Stimulated activated naive CD8-positive, alpha-beta T cell treated with anti-CD3 and anti-CD28 coated beads, Interleukin-15, Interleukin-2, amounts not matched to agents 100 U/mL and 50 U/mL, for 24 hours (primary cell): ENCODE data around the gene LAMC2.
A peak's percentile ranks its signal among the peaks of the same experiment; 100 is the strongest.

Experiments
- ATAC-seq: fragments of 150-1000 bp; cut with Tn5 transposase; one replicate; pipeline ENCODE4 v1.10.0; 2021
- DNase-seq: peaks from one replicate; pipeline ENCODE4 v3.0.0; 2021

LAMC2 gene

DNA sequence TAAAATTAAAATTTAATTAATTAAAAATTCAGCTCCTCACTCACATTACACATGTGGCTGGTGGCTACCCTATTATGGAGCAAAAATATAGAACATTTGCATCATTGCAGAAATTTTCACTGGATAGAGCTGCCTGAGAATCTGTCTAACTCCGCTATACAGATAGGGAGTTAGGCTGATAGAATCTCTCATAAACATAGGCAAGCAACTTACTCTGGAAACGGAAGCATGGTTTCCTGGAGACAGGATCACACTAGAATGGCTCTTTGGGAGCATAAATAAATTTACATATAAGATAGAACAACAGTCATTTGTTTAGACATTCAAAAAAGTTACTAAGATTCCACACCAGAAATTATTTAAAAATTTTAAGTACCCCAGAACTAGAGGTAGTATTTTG, 12.2 kb upstream of the LAMC2 start:
- DNase-seq = no peak
- no peak for ATAC-seq

DNA sequence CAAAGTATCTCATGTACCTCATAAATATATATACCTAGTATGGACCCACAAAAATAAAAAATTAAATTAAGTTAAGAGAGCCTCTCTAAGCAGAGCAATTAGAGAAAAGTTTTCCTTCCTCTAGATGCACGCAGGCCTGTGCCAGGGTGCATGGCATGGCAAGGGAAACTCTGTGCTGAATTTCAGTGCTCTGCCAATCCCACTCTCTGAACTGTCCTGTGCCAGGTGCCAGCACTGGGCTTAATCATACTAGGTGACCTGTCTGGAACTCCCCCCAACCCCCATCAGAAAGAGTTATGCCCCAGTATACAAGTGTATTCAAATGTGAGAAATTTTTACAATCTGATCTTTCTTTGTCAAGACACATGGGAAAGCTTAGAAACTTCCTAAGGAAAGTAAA, 10.4 kb upstream of the LAMC2 start:
- ATAC-seq (no peak), DNase-seq (no peak)

DNA sequence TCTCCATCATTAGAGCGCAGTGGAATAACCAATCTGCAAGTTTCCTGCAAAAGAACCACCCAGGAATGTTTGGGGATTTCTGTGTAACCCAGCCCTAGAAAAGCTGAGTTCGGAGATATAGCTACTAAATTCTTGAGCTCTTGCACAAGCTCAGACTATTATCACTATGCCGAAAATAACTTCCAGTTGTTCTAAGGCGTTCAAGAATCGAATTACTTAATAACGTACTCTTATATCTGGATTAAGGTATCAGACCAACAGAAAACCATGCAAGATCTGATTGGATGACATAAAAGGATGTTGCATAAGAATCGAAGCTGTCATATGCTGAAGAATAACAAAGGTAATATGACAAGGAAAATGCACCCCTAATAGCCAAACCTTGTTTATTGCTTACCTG, 7.5 kb upstream of the LAMC2 start:
- ATAC-seq (no peak), DNase-seq (no peak)

DNA sequence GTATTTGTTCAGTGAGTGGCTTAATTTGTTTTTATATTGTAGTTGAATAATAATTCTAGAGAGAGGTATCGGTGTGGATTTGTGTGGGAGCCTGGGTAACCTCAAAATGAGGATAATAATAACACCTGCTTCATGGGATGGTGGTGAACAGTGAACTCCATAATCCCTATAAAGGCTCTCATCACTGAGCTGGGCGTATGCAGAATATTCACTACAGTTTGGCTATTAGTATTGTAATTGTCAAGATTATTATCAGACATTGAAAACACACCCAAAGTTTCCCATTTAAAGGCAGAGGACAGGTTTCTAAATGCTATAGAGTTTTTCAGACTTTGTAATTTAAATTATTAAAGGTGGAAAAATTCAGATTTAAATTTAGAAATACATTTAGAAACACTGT, 7.0 kb upstream of the LAMC2 start:
- ATAC-seq (no peak), DNase-seq (no peak)

DNA sequence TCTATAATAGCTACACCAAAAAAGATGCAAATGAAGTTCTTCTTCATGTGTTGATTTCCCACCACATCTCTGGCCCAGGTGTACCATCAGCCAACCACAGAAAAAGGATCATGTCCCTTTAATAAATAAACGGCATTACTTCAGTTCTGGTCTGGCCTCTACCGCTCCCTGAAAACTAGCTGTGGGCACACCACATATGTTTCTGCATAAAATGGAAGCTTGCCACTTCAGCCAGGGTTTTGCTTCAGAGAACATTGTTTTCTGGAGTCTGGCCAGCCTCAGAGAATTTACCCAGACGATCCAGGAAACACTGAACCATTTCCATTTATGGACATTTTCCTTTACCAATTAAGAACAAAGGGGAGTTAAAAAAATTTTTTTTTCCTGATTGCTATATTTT, 5.8 kb upstream of the LAMC2 start:
- ATAC-seq (no peak), DNase-seq (no peak)

DNA sequence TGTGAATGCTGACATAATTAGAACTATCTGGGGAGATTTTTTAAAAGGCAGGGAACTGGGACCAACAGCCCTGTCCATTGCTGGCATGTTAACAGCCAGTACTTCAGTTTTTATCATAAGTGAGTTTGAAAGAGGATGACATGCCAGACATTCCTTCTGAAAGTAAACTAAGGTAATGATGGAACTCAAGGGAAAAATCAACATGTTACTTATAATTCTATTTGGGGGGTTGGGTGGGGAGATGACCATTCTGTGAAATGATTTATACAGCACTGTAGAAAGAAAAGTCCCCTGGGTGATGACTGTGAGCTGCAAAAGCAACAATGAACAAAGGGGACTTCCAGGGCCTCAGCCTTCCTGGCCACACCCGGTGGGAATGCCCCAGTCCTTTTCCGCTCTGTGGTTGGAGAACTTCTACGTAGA, 5.4 kb upstream of the LAMC2 start:
- ATAC-seq (peak; percentile 66), DNase-seq (peak; percentile 15)

DNA sequence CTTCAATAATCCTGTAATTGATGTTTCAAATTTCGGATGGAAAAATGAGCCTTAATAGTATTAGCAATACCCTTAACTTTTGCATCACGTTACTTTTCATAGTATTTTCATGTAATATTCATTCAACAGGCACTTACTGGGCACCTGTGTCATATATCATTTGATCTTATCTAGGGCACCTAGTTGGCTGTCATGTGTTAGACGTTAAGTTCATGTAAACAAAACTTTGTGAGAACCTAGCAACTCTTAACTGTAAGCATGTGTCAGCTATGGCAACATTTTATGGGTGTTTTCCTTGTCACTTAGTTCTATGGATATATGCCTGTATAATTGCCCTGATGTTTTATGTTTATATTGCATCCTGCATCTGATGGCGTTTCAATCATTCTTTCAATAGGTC, 777 bp downstream of the LAMC2 start:
- ATAC-seq (no peak), DNase-seq (no peak)

DNA sequence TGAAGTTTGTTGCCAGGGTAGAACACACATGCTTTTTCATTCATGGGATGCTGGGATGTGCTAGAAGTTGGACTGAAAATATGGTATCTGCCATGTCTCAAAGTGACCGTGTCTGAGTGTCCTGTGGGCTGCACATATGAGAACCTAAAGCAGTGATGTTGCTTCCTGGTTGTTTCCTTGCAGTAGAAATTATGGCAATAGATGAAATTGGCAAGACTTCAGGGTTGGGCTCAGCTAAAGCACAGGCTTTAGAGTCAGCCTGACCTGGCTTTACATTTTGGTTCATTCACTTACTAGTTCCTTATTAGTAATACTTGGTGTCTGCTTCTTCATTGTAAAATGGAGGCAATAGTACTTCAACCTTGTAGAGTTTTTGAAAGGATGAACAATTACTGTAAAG, 2.2 kb downstream of the LAMC2 start:
- ATAC-seq = no peak
- DNase-seq = no peak

DNA sequence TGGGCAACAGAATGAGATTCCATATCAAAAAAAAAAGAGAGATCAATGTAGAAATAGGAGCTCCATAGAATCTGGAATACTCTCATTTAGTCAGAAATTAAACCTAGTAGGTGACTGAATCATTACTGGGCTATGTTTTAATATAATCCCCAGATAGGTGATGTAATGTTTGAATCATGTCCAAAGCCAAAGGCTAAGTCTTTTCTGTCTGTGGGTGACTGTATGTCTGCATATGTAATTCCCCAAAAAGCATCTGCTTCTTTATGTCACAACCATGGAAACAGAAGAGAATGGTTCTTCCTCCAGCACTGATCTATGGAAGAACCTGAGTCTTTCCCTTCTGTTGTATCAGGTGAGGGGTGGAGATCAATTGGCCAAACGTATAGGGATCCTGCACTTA, 5.8 kb downstream of the LAMC2 start:
- ATAC-seq = no peak
- no peak for DNase-seq

DNA sequence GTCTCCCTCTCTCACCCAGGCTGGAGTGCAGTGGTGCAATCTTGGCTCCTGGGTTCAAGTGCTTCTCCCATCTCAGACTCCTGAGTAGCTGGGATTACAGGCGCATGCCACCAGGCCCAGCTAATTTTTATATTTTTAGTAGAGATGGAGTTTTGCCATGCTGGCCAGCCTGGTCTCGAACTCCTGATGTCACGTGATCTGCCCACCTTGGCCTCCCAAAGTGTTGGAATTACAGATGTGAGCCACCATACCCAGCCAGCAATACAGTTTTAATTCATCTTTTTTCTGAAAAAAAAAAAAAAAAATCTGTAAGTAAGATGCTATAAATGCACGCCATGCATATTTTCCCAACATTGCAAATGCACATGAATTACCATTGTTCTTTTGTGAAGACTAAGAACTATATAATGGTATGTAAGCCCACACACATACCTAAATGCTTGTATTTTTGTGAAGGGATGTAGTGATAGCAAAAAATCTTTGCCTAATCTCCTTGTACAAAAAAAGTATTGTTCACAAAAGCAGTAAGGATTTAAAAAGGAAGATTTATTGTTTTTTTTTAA, 8.0 kb downstream of the LAMC2 start:
- DNase-seq (no peak), ATAC-seq (no peak)

DNA sequence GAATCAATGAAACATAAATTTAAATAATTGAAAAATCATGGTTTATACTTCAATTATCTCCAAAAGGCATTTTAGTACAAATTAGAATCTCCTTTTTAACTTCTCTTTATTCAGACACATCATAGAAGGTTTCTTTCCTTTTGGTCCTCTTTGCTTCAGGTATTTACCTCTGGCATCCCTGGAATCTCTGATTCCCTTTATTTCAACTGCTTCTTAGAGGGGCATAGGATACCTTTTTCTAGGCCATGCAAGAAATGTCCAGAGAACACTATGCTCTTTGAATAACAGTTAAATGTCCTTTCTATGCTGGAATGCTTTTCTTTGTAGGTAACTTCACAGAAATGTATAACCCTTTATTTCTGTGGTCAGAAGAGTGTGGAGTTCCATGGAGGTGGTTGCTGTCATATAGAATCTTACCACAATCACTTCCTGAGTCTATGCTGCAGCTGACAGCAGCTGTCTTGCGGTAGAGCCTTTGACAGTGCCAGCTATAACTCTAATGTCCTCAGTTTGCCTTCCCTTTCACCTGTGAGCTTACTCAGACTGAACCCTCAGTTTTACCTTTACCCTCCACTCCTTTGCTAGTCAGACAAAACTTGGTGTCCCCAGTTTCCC, 8.6 kb downstream of the LAMC2 start:
- peak; percentile 79 for ATAC-seq
- no peak for DNase-seq

DNA sequence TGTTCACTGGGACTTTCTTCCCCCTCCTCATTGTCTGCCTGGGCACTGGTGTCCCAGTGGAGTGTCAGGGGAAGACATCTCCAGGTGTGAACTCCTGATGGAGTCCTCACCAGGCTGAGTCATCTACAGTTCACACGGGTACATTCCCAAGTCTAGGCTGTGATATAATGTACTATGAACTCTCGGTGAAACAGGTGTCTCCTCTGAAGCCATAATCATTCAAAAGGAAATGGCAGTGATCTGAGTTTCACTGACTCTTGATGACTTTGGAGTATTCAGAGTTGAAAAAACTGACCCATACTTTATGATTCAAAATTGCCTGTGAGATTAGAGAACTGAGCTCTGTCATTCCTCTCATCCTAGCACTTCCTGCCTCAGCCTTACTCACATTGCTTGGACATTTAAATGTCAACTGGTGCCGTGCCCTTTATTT, 9.1 kb downstream of the LAMC2 start:
- ATAC-seq (peak; percentile 59), DNase-seq (no peak)

DNA sequence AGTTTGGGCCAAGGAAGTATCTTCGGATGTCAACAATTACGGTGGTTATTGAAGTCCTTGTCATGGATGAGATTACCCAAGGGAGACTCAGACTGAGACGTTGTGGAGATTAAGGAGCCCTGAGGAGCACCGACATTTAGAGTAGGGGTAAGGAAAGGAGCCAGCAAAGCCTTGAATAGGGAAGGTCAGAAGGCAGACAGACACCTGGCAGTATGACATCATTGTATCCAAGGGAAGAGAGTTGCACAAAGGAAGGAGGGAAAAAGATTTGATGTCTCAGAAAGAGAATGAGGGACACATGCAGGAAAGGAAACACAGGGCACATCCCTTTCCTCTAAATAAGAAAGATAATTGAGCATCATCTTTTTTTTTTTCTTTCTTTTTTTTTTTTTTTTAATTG, 11.7 kb downstream of the LAMC2 start:
- no peak for ATAC-seq
- DNase-seq = no peak

DNA sequence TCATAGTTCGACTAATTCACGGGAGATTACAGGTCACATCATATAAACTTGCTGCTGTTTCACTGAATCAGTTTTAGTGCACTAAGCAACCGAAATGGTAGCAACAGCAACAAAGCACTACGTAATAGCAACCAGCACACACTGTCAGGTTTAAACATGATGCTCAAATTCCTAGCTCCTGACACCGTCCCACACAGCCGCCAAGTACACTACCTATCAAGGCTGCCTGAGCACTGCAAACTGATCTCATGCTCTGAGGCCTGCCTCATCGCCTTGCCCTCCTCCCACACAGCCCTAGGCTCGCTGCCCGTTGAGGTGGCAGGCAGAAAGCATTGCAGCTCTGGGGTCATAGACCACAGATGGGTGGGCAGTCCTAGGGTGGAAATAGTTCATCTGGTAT, 12.4 kb downstream of the LAMC2 start:
- DNase-seq (peak; percentile 14), ATAC-seq (peak; percentile 35)

DNA sequence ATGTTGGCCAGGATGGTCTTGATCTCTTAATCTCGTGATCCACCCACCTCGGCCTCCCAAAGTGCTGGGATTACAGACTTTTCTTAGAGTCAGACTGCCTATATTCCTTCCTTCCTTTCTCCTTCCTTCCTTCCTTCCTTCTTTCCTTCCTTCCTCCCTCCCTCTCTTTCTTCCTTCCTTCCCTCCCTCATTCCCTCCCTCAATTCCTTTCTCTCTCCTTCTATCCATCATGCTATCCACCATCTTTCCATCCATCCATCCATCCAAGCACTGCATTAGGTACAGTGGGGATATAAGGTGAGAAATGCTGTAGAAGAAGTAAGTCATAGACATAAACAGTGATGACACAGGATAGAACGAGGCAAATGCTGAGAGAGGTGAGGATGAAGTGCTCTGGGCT, 13.2 kb downstream of the LAMC2 start:
- ATAC-seq (no peak), DNase-seq (no peak)

DNA sequence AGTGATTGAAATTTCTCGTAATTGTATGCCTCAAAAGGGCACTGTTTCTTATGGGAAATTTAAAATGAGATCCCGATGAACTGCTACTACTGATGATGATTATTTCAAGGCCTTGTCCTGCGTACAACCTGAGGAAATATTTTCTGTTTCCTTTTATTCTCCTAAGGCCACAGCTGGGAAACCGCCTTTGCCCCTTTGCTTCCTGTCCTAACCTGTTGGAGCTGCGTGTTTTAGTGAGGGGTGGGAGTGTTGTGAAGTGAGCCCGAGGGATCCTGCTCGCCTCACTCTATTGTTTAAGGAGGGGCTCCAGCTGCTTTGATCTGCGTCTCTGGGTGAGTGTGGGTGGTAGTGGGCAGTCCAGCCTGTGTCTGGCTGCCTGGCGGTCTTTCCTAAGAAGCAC, 14.4 kb downstream of the LAMC2 start:
- ATAC-seq (no peak), DNase-seq (no peak)

DNA sequence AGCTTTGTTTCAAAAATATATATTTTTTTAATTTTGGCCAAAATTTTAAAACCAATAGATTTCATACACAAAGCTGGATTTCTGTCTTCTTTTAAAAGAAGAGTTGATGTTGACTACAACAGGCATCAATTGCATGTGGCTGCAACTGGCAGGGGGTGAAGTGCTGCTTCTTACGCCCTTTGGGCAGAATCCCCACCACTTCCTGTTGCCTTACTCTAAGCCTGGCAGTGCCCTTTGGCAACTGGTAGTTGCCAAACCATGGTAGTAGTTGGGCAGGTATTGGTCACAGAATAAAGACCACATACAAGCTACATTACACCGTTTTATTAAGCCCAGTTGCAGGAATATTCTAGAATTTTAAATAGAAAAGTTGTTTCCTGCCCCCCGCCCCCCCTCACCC, 17.0 kb downstream of the LAMC2 start:
- no peak for ATAC-seq
- DNase-seq = no peak

DNA sequence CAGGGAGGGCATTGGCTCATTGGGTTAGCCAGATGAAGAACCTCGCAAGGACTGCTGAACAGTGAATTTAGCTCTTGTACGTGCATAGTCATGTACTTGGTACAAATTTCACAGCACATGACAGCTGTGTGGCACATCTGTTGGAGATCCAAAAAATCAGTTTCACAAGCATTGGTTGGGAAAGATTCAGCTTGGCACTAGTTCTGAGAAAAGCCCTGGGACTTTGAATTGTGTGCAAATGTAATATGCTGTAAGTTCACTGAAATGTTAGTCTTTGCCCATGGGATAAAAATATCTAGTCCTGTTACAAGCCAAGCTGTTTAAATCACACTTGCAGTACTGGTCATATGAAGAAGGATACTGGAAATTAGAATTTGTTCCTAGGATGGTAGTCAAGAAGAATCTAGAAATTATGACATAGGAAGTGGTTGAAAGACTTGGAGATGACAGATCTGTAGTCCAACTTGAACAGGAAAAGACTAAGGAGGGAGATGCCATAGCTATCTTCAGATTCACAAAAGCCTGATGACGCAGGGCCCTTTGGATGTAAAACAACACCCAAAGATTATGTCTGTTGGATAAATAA, 19.2 kb downstream of the LAMC2 start:
- DNase-seq = no peak
- ATAC-seq = no peak

DNA sequence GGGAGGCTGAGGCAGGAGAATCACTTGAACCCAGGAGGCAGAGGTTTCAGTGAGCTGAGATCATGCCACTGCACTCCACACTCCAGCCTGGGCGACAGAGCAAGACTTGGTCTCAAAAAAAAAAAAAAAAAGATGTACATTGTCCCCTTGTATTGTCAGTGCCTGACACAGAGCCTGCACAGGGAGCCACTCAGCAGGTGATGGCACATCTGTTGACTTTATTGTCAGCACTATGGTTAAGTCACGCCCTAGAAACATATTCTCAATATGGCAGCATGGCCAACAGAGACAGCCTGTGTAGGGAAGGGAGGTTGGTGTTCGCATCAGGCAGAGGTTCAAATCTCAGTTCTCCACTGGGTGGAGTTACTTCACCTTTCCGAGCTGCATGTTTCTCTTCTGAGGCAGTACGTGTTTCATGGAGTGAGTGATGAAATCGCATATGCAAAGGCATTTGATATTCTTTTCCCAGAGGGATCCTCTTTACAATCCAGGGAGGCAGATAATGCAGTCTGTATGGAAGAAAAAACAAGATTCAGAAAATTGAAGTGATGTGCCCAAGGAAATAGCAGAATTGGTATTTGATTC, 20.6 kb downstream of the LAMC2 start:
- DNase-seq = no peak

DNA sequence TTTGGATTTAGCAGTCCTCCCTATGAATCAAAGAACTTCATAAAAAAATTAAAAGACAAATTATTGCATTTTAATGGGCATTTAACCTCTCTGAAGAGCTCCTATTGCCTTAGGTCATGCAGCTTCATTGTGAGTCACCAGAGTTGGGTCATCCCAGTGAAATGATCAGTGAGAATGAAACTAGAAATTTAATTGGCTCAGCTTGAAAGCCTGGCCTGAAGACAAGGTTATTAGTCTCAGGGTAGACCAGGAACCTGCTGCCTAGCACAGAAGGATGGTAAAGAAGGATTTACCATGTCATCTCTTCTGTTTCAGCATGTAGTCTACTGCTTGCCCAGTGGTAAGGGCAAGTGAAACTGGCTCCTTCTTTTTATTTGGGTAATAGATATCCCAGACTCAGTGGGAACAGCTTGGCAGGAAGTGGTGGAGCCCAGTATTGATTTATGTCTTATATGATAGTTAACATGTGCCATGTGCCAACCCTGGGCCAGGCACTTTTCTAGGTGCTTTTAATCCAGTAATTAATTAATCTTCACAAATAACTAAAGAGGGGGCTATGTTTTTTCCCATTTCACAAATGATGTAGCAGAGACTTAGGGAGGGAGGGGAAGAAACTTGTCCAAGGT, 23.6 kb downstream of the LAMC2 start:
- DNase-seq (no peak), ATAC-seq (peak; percentile 86)

More for the DNA sequence above, 20.6 kb downstream of the LAMC2 start:
- no peak for ATAC-seq

DNA sequence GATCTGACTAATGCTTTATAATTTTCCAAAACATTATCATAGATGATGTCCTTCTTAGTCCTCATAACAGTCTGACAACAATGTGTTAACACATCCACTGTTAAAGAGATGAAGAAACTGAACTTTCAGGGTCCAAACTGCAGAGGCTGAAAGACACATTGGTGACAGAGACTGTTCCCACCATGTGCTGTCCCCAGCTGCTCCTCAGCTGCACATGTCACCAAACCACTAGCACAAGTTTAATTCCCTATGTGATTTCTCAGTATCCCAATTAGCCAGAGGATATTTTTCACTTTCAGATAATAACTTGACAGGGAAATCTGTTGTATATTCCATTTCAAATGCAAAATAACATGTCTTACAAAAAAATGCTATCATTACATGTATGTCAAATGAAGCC, 24.6 kb downstream of the LAMC2 start:
- DNase-seq (no peak), ATAC-seq (no peak)

DNA sequence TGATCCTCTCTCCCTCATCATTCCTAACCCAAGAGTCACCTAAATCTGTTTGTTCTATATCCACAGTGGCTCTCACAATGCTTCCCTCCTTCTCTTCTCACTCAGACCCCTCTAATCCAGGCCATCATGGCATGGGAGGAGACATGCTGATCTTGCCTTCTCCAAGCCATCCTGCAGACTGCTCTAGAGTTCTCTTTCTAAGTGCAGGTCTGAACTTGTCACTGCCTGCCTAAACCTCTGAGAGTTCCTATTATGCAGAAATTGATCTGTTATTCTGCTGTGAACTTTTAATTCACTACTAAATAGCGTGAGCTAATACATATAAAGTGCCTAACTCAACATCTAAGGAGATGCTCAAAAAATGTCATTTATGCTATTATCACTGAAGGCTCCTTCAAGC, 26.8 kb downstream of the LAMC2 start:
- DNase-seq (no peak), ATAC-seq (no peak)
